ENCODE data around the gene CTSL.

GRCh38 chr9:87711857-87712800 is 13.8 kb upstream of the CTSL start:
- TF ChIP-seq CTCF (IDR thresholded peaks at IDR 0.05), result no peak
- TF ChIP-seq POLR2A (IDR thresholded peaks at IDR 0.05), result no peak
